ENCODE results near the gene MAP3K20. TPM values are rescaled to one million over a fixed set of nuclear protein-coding genes. Genes with fewer than 3 reads are reported as not detected.
A peak's percentile ranks its signal among the peaks of the same experiment; 100 is the strongest.
"Not testable (repeated sequence)": the region's sequence is repeated elsewhere in the genome, so short reads cannot be mapped to it uniquely, and the experiment has no call there.

MAP3K20 gene
- total RNA-seq, 2 donors from 2014 or later, result 141 to 223 TPM

- DNase-seq (ENCODE audit: low spot score), result no peak
- Histone ChIP-seq H3K4me3 (no peak overlapping the region), H3K27me3 (no peaks in the 10 kb centered on the region), H3K9me3 (no peaks in the 10 kb centered on the region), H3K27ac (peak overlapping the region in 1 of 2 donors; percentile 88), H3K36me3 (no peaks in the 10 kb centered on the region), H3K4me1 (peaks cover 0 to 31% of the 10 kb centered on the region in 2 donors)
- TF ChIP-seq CTCF (IDR thresholded peaks at IDR 0.05), result no peak
Observed at GRCh38 chr2:173030561-173031490, 44.8 kb upstream of the MAP3K20 start.

- no peak for TF ChIP-seq CTCF (IDR thresholded peaks at IDR 0.05)
- no peak overlapping the region for H3K4me3 ChIP-seq
- no peak for DNase-seq (ENCODE audit: low spot score)
- H3K36me3 ChIP-seq, result no peaks in the 10 kb centered on the region
- no peaks in the 10 kb centered on the region for H3K9me3 ChIP-seq
- peaks cover 0 to 30% of the 10 kb centered on the region in 2 donors for H3K4me1 ChIP-seq
- H3K27me3 ChIP-seq, result no peaks in the 10 kb centered on the region
- H3K27ac ChIP-seq, result no peak overlapping the region
Observed at GRCh38 chr2:173032032-173032431, 43.6 kb upstream of the MAP3K20 start.

- no peak for TF ChIP-seq CTCF (IDR thresholded peaks at IDR 0.05)
- no peaks in the 10 kb centered on the region for H3K36me3 ChIP-seq
- no peaks in the 10 kb centered on the region for H3K9me3 ChIP-seq
- H3K27ac ChIP-seq, result no peak overlapping the region
- no peaks in the 10 kb centered on the region for H3K27me3 ChIP-seq
- no peak overlapping the region for H3K4me3 ChIP-seq
- peaks cover 0 to 33% of the 10 kb centered on the region in 2 donors for H3K4me1 ChIP-seq
- DNase-seq (ENCODE audit: low spot score), result no peak
Observed at GRCh38 chr2:173033084-173033483, 42.6 kb upstream of the MAP3K20 start.

- no peak for DNase-seq (ENCODE audit: low spot score)
- H3K36me3 ChIP-seq, result no peaks in the 10 kb centered on the region
- H3K9me3 ChIP-seq, result no peaks in the 10 kb centered on the region
- no peak for TF ChIP-seq CTCF (IDR thresholded peaks at IDR 0.05)
- no peak overlapping the region for H3K4me3 ChIP-seq
- H3K27ac ChIP-seq, result peak overlapping the region in 1 of 2 donors; percentile 37
- H3K27me3 ChIP-seq, result no peaks in the 10 kb centered on the region
- H3K4me1 ChIP-seq, result peaks cover 0 to 29% of the 10 kb centered on the region in 2 donors
Observed at GRCh38 chr2:173034143-173034542, 41.5 kb upstream of the MAP3K20 start.

- peak overlapping the region; percentile 51 to 68 for H3K27ac ChIP-seq
- H3K4me1 ChIP-seq, result peaks cover 0 to 17% of the 10 kb centered on the region in 2 donors
- DNase-seq (ENCODE audit: low spot score), result peak; percentile 64
- H3K9me3 ChIP-seq, result no peaks in the 10 kb centered on the region
- H3K36me3 ChIP-seq, result no peaks in the 10 kb centered on the region
- no peaks in the 10 kb centered on the region for H3K27me3 ChIP-seq
- no peak for TF ChIP-seq CTCF (IDR thresholded peaks at IDR 0.05)
- no peak overlapping the region for H3K4me3 ChIP-seq
Observed at GRCh38 chr2:173037245-173038120, 38.2 kb upstream of the MAP3K20 start.

GRCh38 chr2:173038257-173038656 is 37.4 kb upstream of the MAP3K20 start:
- H3K27ac ChIP-seq, result peak overlapping the region in 1 of 2 donors; percentile 68

More at GRCh38 chr2:173038257-173038656, 37.4 kb upstream of the MAP3K20 start:
- H3K9me3 ChIP-seq; DNase-seq (ENCODE audit: low spot score); H3K27me3 ChIP-seq; H3K4me3 ChIP-seq; H3K36me3 ChIP-seq: not testable (repeated sequence)
- peaks cover 0 to 19% of the 10 kb centered on the region in 2 donors for H3K4me1 ChIP-seq

Data from right atrium auricular region (tissue), 2 donors.